Loucy (cell line): ENCODE results near the gene CLDN24.

Experiments used
- CTCF ChIP-seq: fragments of 200-600 bp; sonication (generic); conservative IDR thresholded peaks from 2 replicates; pipeline ENCODE4 v1.5.1; 2014; ENCODE audit warnings: mild to moderate bottlenecking, antibody characterized with exemption, low read length
- EZH2phosphoT487 ChIP-seq: fragments of 200-600 bp; IDR thresholded peaks from 2 replicates; pipeline ENCODE4 v1.6.1; 2018; ENCODE audit warnings: antibody characterized with exemption, mild to moderate bottlenecking, moderate library complexity, borderline replicate concordance

- no peak for TF ChIP-seq CTCF
- no peak for TF ChIP-seq EZH2phosphoT487
Measured at GRCh38 chr4:183285886-183286285, 36.3 kb downstream of the CLDN24 start.
